ENCODE measurements around the gene DCTN2.
"Not testable (repeated sequence)": the region's sequence is repeated elsewhere in the genome, so short reads cannot be mapped to it uniquely, and the experiment has no call there.

The DCTN2 gene

GRCh38 chr12:57546438-57547287 is at the start of gene DCTN2:
Gene DCTN2 (minus strand): TSS chr12:57547192. CDS start chr12:57547063, 129 bp downstream.
- peak; percentile 84 for DNase-seq

- DNase-seq = no peak
Measured at GRCh38 chr12:57593187-57593586, 46.2 kb upstream of the DCTN2 start.

- DNase-seq = no peak
Measured at GRCh38 chr12:57592551-57593165, 45.7 kb upstream of the DCTN2 start.

GRCh38 chr12:57591782-57592325 is 44.9 kb upstream of the DCTN2 start:
- no peak for DNase-seq

GRCh38 chr12:57590864-57591781 is 44.1 kb upstream of the DCTN2 start, which contains the start of gene PIP4K2C:
Gene PIP4K2C (plus strand): TSS chr12:57591192. CDS start chr12:57591290, 98 bp downstream.
- DNase-seq = peak; percentile 46

GRCh38 chr12:57590479-57590863 is 43.5 kb upstream of the DCTN2 start:
- DNase-seq = no peak

GRCh38 chr12:57588951-57589610 is 42.1 kb upstream of the DCTN2 start:
- DNase-seq = not testable (repeated sequence)

- no peak for DNase-seq
Measured at GRCh38 chr12:57586832-57587429, 39.9 kb upstream of the DCTN2 start.

- DNase-seq = no peak
Measured at GRCh38 chr12:57586128-57586527, 39.1 kb upstream of the DCTN2 start.

- no peak for DNase-seq
Measured at GRCh38 chr12:57585156-57585555, 38.2 kb upstream of the DCTN2 start.

- DNase-seq = no peak
Measured at GRCh38 chr12:57584690-57585089, 37.7 kb upstream of the DCTN2 start.

- no peak for DNase-seq
Measured at GRCh38 chr12:57584050-57584449, 37.1 kb upstream of the DCTN2 start.

- peak; percentile 56 for DNase-seq
Measured at GRCh38 chr12:57583008-57583831, 36.2 kb upstream of the DCTN2 start.

GRCh38 chr12:57582440-57582839 is 35.4 kb upstream of the DCTN2 start:
- no peak for DNase-seq

- no peak for DNase-seq
Measured at GRCh38 chr12:57581802-57582201, 34.8 kb upstream of the DCTN2 start.

GRCh38 chr12:57580466-57580795 is 33.4 kb upstream of the DCTN2 start:
- DNase-seq = no peak

GRCh38 chr12:57579677-57580465 is 32.9 kb upstream of the DCTN2 start:
- DNase-seq = no peak

GRCh38 chr12:57579011-57579410 is 32.0 kb upstream of the DCTN2 start:
- DNase-seq = no peak

- no peak for DNase-seq
Measured at GRCh38 chr12:57577981-57578758, 31.2 kb upstream of the DCTN2 start.

Measured in activated T-cell treated with anti-CD3 and anti-CD28 coated beads for 4 hours (primary cell).